HCT116 (cell line): ENCODE results near the gene CCDC106. TPM values are rescaled to one million over a fixed set of nuclear protein-coding genes. Genes with fewer than 3 reads are reported as not detected.

Source experiments
- ATAC-seq: fragments of 200-7000 bp; cut with Tn5 transposase; 2 replicates; pipeline ENCODE4 v1.9.1; 2020; ENCODE audit warnings: mild to moderate bottlenecking, moderate library complexity
- Bru-seq: library from RNA; stranded (reverse); fragments of 400-500 nt; gene quantifications from one replicate; lab custom pipeline; 2021; lab: Mats Ljungman, UMichigan
- BruChase-seq, 2 experiments: library from RNA; stranded (reverse); fragments of 400-500 nt; gene quantifications; one replicate each; lab custom pipeline; 2021; lab: Mats Ljungman, UMichigan
- BruUV-seq: library from RNA; stranded (reverse); fragments of 400-500 nt; replicated peaks from 2 replicates; lab custom pipeline; 2021; lab: Mats Ljungman, UMichigan
- CTCF ChIA-PET: fragments of 300-600 bp; sonication (Branson Sonifier 250); formaldehyde crosslinking; loops from one replicate; lab custom pipeline; 2021; ENCODE audit warnings: antibody characterized with exemption; lab: Charles Lee
- POLR2A ChIA-PET: fragments of 300-600, 350-600 bp; sonication (Branson Sonifier 250); formaldehyde crosslinking; loops from one replicate; lab custom pipeline; 2021; ENCODE audit warnings: antibody characterized with exemption; lab: Charles Lee
- RAD21 ChIA-PET, 2 experiments: fragments of 300-600 bp; sonication (Branson Sonifier 250); formaldehyde crosslinking; loops; one replicate each; lab custom pipeline; 2023; ENCODE audit warnings: low total read pairs in 2 of 2; ENCODE audit not compliant: uncharacterized antibody in 2 of 2, unreplicated experiment in 2 of 2, low non-redundant PET in 1 of 2; lab: Charles Lee
- DNase-seq: peaks from one replicate; pipeline ENCODE4 v3.0.0-alpha.2; 2010; ENCODE audit warnings: low read depth, low spot score
- H2AFZ ChIP-seq: fragments of 200-600 bp; shearing (Covaris generic), sonication (generic); 2 replicates; pipeline ENCODE4 v1.6.1; 2017; ENCODE audit warnings: low read depth, mixed run types, mixed read lengths, antibody characterized with exemption, low read length; ENCODE audit not compliant: poor library complexity, severe bottlenecking
- H3K27ac ChIP-seq: 2 replicates; pipeline ENCODE4 v1.5.1; 2012; ENCODE audit warnings: low read depth, low read length
- H3K27me3 ChIP-seq: fragments of 200-600 bp; sonication (generic); 2 replicates; pipeline ENCODE4 v1.6.1; 2016; ENCODE audit warnings: mixed run types, low read length, mixed read lengths; ENCODE audit not compliant: insufficient read depth
- H3K36me3 ChIP-seq, 2 experiments: fragments of 200-500 bp in 1 of 2; fragments of 200-600 bp in 1 of 2; sonication (Bioruptor generic) in 1 of 2; sonication (generic) in 1 of 2; 2 replicates each; pipeline versions ENCODE4 v1.5.1 to v1.6.1; 2014 to 2016; ENCODE audit warnings: low read length in 2 of 2, inconsistent platforms in 1 of 2, mixed read lengths in 1 of 2, mixed run types in 1 of 2; ENCODE audit not compliant: insufficient read depth in 2 of 2, control insufficient read depth in 1 of 2
- H3K4me1 ChIP-seq, 2 experiments: fragments of 200-600 bp in 1 of 2; sonication (generic) in 1 of 2; 2 replicates each; pipeline versions ENCODE4 v1.5.1 to v1.6.1; 2012 to 2017; ENCODE audit warnings: low read length in 2 of 2, inconsistent platforms in 1 of 2, mild to moderate bottlenecking in 1 of 2, mixed read lengths in 1 of 2, mixed run types in 1 of 2, moderate library complexity in 1 of 2; ENCODE audit not compliant: insufficient read depth in 2 of 2, control insufficient read depth in 1 of 2
- H3K4me2 ChIP-seq: fragments of 200-600 bp; sonication (generic); 2 replicates; pipeline ENCODE4 v1.6.1; 2017; ENCODE audit warnings: mixed run types, low read length, mixed read lengths
- H3K4me3 ChIP-seq, 2 experiments: fragments of 200-600 bp in 1 of 2; sonication (generic) in 1 of 2; replicated peaks in 1 of 2; 2 replicates each; pipeline ENCODE4 v1.5.1; 2011 to 2016; ENCODE audit warnings: low read length in 2 of 2, control low read depth in 1 of 2, low read depth in 1 of 2, mild to moderate bottlenecking in 1 of 2, mixed read lengths in 1 of 2, mixed run types in 1 of 2
- H3K79me2 ChIP-seq: fragments of 200-600 bp; sonication (generic); 2 replicates; pipeline ENCODE4 v1.6.1; 2017; ENCODE audit warnings: mild to moderate bottlenecking, mixed run types, low read length, moderate library complexity, mixed read lengths; ENCODE audit not compliant: insufficient read depth
- H3K9ac ChIP-seq: fragments of 200-600 bp; sonication (generic); 2 replicates; pipeline ENCODE4 v1.6.1; 2016; ENCODE audit warnings: low read length, mixed read lengths
- H3K9me2 ChIP-seq: fragments of 200-600 bp; sonication (generic), shearing (Covaris generic); 2 replicates; pipeline ENCODE4 v1.6.1; 2017; ENCODE audit warnings: mixed run types, mild to moderate bottlenecking, moderate library complexity; ENCODE audit not compliant: insufficient read depth
- H3K9me3 ChIP-seq, 2 experiments: fragments of 200-500 bp in 1 of 2; fragments of 200-600 bp in 1 of 2; sonication (Bioruptor generic) in 1 of 2; sonication (generic) in 1 of 2; 2 replicates each; pipeline ENCODE4 v1.6.1; 2014 to 2017; ENCODE audit warnings: low read length in 2 of 2, mixed read lengths in 2 of 2, inconsistent platforms in 1 of 2, low read depth in 1 of 2, mild to moderate bottlenecking in 1 of 2, mixed run types in 1 of 2, moderate library complexity in 1 of 2; ENCODE audit not compliant: control insufficient read depth in 1 of 2, insufficient read depth in 1 of 2
- H4K20me1 ChIP-seq: fragments of 200-600 bp; sonication (generic), shearing (Covaris generic); 2 replicates; pipeline ENCODE4 v1.6.1; 2017; ENCODE audit warnings: mixed run types, mild to moderate bottlenecking, moderate library complexity; ENCODE audit not compliant: insufficient read depth
- CEBPB ChIP-seq: IDR thresholded peaks from 2 replicates; pipeline ENCODE4 v1.6.1; 2012; ENCODE audit warnings: low read depth
- ELF1 ChIP-seq: IDR thresholded peaks from 2 replicates; pipeline ENCODE4 v1.6.1; 2012; ENCODE audit warnings: low read depth, borderline replicate concordance
- JUND ChIP-seq: IDR thresholded peaks from 2 replicates; pipeline ENCODE4 v1.6.1; 2012
- SP1 ChIP-seq: IDR thresholded peaks from 2 replicates; pipeline ENCODE4 v1.6.1; 2012; ENCODE audit warnings: low read depth
- intact Hi-C: fragments of 100-400 bp; cut with micrococcal nuclease; formaldehyde crosslinking; loops from 2 replicates; pipeline ENCODE4 v1.10.0; 2022
- long read RNA-seq: library from polyadenylated mRNA; unstranded; transcript quantifications from one replicate; pipeline ENCODE4 v2.0.0, GENCODE V29; 2021; ENCODE audit not compliant: unreplicated experiment
- polyA plus RNA-seq: library from polyadenylated mRNA; unstranded; fragments of >200 nt; gene quantifications from 2 replicates; pipeline ENCODE4 v1.2.1, GENCODE V29; 2012; ENCODE audit warnings: missing spikeins
- total RNA-seq: library from RNA; stranded (reverse); gene quantifications from one replicate; pipeline ENCODE4 v1.2.1, GENCODE V29; 2021; ENCODE audit not compliant: unreplicated experiment
- TF ChIP-seq, protein P1 (sequence below): IDR thresholded peaks from 2 replicates; pipeline ENCODE4 v1.6.1; 2012
- TF ChIP-seq, protein P2 (sequence below): IDR thresholded peaks from 2 replicates; pipeline ENCODE4 v1.6.1; 2012

CCDC106 gene
- 1.0 TPM for total RNA-seq
- polyA plus RNA-seq: 0.56 and 0.70 TPM in 2 replicates
- percentile 23 among the genes with signal in this experiment for Bru-seq, nascent RNA
- BruChase-seq, experiment 1, labeled RNA remaining after a 6-hour chase: percentile 50 among the genes with signal in this experiment
- percentile 38 among the genes with signal in this experiment for BruChase-seq, experiment 2, labeled RNA remaining after a 2-hour chase
- long read RNA-seq: 0 reads

DNA sequence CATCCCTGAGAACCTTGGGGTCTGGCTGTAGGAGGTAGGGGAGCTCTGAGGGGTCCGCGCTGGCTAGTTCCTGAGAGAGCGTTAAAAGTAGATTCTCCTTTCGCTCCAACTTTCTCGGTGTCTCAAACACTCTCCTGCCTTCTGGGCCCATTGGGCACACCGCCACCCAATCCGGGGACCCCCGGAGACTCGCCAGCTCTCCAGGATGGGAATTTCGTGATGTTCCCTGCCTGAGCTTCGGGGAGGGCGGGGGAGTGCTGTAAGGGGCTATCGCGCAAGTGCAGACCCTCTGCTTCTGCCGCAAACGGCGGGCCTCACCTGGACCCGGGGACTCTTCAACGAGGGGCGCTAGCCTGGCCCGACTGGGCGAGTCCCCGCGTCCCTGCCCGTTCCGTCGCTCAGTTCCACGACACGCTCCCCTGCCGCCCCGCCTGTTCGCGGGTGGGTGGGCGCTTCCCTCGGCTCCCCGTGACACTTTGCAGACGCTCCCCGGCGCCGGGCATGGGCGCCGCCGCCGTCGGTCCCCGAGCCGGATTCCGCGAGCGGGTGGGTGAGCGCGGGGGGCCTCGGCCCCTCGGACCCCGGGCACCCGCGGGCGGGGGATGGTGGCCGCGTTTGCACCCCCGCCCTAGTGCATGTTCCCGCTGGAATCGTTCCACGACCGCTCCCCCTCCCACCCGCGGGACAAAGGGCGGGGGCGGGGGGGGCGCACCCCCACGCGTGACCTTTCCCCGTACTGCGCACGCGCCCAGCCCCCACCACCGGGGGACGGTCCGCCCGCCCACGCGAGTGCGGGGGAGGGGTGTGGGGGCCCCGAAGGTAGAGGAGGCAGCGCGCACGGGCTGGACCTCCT, at the start of gene CCDC106:
TSS of gene CCDC106 (plus strand) at position 481 of the 853 bp plus-strand sequence. CDS start 835 bp downstream, outside the sequence.
- Histone ChIP-seq H4K20me1 (no peaks in the 10 kb centered on the region), H3K4me1 (peaks cover 8 to 20% of the 10 kb centered on the region in 2 experiments; a peak in 3 of 4 replicates), H3K4me2 (no peak within 1 kb of the TSS), H3K27ac (peak within 1 kb of the TSS; percentile 18; the same call in 1 of the 2 replicates), H3K36me3 (peaks cover 10 to 12% of the 10 kb centered on the region in 2 experiments; a peak in 3 of 4 replicates), H3K27me3 (no peaks in the 10 kb centered on the region), H2AFZ (no peak within 1 kb of the TSS), H3K9me3 (no peaks in the 10 kb centered on the region), H3K9ac (no peak within 1 kb of the TSS), H3K4me3 (no peak within 1 kb of the TSS), H3K9me2 (no peaks in the 10 kb centered on the region), H3K79me2 (peaks cover 27% of the 10 kb centered on the region)
- TF ChIP-seq CEBPB: no peak
- no peak for TF ChIP-seq SP1
- TF ChIP-seq, protein P1, sequence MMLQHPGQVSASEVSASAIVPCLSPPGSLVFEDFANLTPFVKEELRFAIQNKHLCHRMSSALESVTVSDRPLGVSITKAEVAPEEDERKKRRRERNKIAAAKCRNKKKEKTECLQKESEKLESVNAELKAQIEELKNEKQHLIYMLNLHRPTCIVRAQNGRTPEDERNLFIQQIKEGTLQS: no peak
- TF ChIP-seq, protein P2, sequence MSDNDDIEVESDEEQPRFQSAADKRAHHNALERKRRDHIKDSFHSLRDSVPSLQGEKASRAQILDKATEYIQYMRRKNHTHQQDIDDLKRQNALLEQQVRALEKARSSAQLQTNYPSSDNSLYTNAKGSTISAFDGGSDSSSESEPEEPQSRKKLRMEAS: no peak
- no peak for TF ChIP-seq JUND
- TF ChIP-seq ELF1: no peak
- POLR2A ChIA-PET: no interaction called here
- no peak for DNase-seq
- BruUV-seq: no TSS peak
- CTCF ChIA-PET: no interaction called here
- ATAC-seq: no peak
- RAD21 ChIA-PET: no interaction called here
- intact Hi-C loops: no loop called here
